ENCODE data around the gene OCEL1. TPM values are rescaled to one million over a fixed set of nuclear protein-coding genes. Genes with fewer than 3 reads are reported as not detected.
A peak's percentile ranks its signal among the peaks of the same experiment; 100 is the strongest.

OCEL1 gene
- total and polyA plus RNA-seq, 2 of the 13 experiments (the other 11 are each of a cell fraction or from before 2014, with no cell fraction given): 10.6 to 17.2 TPM

DNA sequence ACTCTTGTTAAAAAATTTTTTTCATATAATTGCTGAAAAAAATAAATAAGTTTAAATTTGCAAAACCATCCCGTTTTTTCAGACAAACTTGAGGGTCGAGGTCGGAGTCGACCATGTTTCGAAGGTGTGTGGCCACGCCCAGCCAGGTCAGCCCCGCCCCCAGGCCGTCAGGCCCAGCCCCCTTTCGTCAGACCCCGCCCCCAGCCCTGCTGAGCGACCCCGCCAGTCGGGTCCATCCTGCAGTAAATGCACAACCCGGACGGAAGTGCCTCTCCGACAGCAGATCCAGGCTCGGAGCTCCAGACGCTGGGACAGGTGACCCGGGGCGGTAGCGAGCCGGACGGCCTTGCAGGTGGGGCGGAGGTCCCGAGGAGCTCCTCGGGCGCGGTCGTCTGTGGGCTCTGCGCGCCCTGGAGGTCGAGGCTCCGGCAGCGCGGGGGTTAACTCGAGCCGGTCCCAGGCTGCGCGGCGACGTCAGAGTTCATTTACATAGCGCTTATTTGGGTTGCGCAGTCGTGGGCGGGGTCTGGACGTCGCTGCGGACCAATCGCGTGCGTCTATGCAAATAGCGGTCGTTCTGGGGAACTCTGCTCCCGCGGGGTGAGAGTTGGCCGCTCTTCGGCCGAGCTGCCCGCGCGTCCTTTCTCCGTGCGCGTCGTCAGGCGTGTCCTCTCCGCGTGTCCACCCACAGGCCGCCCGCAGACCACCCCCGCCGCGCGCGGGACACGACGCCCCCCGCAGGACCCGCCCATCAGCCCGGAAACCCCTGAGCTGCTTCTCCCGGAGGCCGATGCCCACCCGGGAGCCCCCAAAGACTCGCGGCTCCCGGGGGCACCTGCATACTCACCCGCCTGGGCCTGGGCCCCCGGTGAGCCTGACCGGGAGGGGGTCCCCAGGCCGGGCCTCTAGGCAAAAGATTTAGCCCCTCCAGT, at the start of gene OCEL1 (continued):
- TF ChIP-seq EEA1 (CRISPR knock-in tag; IDR thresholded peaks at IDR 0.05; ENCODE audit: borderline replicate concordance) (0 out of 2 replicates have a peak, but pooled peaks have one; percentile 79), ZBED4 (CRISPR knock-in tag; IDR thresholded peaks at IDR 0.05; ENCODE audit: borderline replicate concordance) (peak; percentile 65), ZKSCAN8 (CRISPR knock-in tag; IDR thresholded peaks at IDR 0.05; ENCODE audit: borderline replicate concordance) (peak; percentile 80; the same call in 1 of the 2 replicates), TARDBP (CRISPR knock-in tag; IDR thresholded peaks at IDR 0.05) (peak; percentile 47; the same call in 1 of the 2 replicates), ZFP41 (CRISPR knock-in tag; IDR thresholded peaks at IDR 0.05; ENCODE audit: borderline replicate concordance) (no peak), ZNF646 (CRISPR knock-in tag; IDR thresholded peaks at IDR 0.05) (no peak), SOX6 (IDR thresholded peaks at IDR 0.05) (no peak), SOX6 (CRISPR knock-in tag; IDR thresholded peaks at IDR 0.05) (peak; percentile 62), AGO2 (optimal IDR thresholded peaks at IDR 0.05; ENCODE audit: low read depth, low read length) (peak; percentile 75)
- TF ChIP-seq, protein P1, sequence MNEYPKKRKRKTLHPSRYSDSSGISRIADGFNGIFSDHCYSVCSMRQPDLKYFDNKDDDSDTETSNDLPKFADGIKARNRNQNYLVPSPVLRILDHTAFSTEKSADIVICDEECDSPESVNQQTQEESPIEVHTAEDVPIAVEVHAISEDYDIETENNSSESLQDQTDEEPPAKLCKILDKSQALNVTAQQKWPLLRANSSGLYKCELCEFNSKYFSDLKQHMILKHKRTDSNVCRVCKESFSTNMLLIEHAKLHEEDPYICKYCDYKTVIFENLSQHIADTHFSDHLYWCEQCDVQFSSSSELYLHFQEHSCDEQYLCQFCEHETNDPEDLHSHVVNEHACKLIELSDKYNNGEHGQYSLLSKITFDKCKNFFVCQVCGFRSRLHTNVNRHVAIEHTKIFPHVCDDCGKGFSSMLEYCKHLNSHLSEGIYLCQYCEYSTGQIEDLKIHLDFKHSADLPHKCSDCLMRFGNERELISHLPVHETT (CRISPR knock-in tag; conservative IDR thresholded peaks at IDR 0.05): 0 out of 2 replicates have a peak, but pooled peaks have one; percentile 42
- TF ChIP-seq, protein P2, sequence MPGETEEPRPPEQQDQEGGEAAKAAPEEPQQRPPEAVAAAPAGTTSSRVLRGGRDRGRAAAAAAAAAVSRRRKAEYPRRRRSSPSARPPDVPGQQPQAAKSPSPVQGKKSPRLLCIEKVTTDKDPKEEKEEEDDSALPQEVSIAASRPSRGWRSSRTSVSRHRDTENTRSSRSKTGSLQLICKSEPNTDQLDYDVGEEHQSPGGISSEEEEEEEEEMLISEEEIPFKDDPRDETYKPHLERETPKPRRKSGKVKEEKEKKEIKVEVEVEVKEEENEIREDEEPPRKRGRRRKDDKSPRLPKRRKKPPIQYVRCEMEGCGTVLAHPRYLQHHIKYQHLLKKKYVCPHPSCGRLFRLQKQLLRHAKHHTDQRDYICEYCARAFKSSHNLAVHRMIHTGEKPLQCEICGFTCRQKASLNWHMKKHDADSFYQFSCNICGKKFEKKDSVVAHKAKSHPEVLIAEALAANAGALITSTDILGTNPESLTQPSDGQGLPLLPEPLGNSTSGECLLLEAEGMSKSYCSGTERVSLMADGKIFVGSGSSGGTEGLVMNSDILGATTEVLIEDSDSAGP (CRISPR knock-in tag; IDR thresholded peaks at IDR 0.05; ENCODE audit: borderline replicate concordance): peak; percentile 78; the same call in 1 of the 2 replicates
- TF ChIP-seq, protein P3, sequence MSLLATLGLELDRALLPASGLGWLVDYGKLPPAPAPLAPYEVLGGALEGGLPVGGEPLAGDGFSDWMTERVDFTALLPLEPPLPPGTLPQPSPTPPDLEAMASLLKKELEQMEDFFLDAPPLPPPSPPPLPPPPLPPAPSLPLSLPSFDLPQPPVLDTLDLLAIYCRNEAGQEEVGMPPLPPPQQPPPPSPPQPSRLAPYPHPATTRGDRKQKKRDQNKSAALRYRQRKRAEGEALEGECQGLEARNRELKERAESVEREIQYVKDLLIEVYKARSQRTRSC (CRISPR knock-in tag; IDR thresholded peaks at IDR 0.05; ENCODE audit: low read depth): no peak

Data from HepG2 (cell line).